HEK293 (cell line): ENCODE data around the gene TTBK1.

Experiments
- KLF16 ChIP-seq: fragments of 450-650 bp; formaldehyde crosslinking; IDR thresholded peaks from 2 replicates; pipeline ENCODE4 v1.5.1; 2017; ENCODE audit warnings: missing biosample characterization, missing genetic modification characterization
- MYNN ChIP-seq: fragments of 450-650 bp; formaldehyde crosslinking; IDR thresholded peaks from 2 replicates; pipeline ENCODE4 v1.5.1; 2016; ENCODE audit warnings: missing biosample characterization, missing genetic modification characterization, borderline replicate concordance
- PRDM1 ChIP-seq: fragments of 450-650 bp; formaldehyde crosslinking; IDR thresholded peaks from 2 replicates; pipeline ENCODE4; 2016; ENCODE audit warnings: missing biosample characterization, missing genetic modification characterization
- SETDB1 ChIP-seq: IDR thresholded peaks from one replicate; pipeline ENCODE4 v1.6.1; 2017; ENCODE audit warnings: mild to moderate bottlenecking, low read length, moderate library complexity, mixed read lengths; ENCODE audit not compliant: insufficient read length
- ZNF10 ChIP-seq: fragments of 450-650 bp; formaldehyde crosslinking; IDR thresholded peaks from 2 replicates; pipeline ENCODE4 v1.5.1; 2017; ENCODE audit warnings: missing biosample characterization, missing genetic modification characterization
- ZNF274 ChIP-seq, 2 experiments: fragments of 200-500 bp in 1 of 2; fragments of 450-650 bp in 1 of 2; sonication (Bioruptor generic) in 1 of 2; formaldehyde crosslinking in 1 of 2; IDR thresholded peaks; 2 replicates each; pipeline versions ENCODE4 v1.5.1 to v1.6.1; 2014 to 2016; ENCODE audit warnings: borderline replicate concordance in 1 of 2, inconsistent platforms in 1 of 2, low read length in 1 of 2, missing biosample characterization in 1 of 2, missing genetic modification characterization in 1 of 2
- ZNF677 ChIP-seq: fragments of 450-650 bp; IDR thresholded peaks from 2 replicates; pipeline ENCODE4 v1.5.0; 2018; ENCODE audit warnings: missing biosample characterization, mild to moderate bottlenecking, missing genetic modification characterization, moderate library complexity
- ZNF768 ChIP-seq: fragments of 450-650 bp; formaldehyde crosslinking; IDR thresholded peaks from 2 replicates; pipeline ENCODE4 v1.5.1; 2018; ENCODE audit warnings: missing biosample characterization, mild to moderate bottlenecking, missing genetic modification characterization
- TF ChIP-seq, protein P1 (sequence below): fragments of 450-650 bp; formaldehyde crosslinking; IDR thresholded peaks from 2 replicates; pipeline ENCODE4 v1.5.1; 2016; ENCODE audit warnings: missing biosample characterization, missing genetic modification characterization

DNA sequence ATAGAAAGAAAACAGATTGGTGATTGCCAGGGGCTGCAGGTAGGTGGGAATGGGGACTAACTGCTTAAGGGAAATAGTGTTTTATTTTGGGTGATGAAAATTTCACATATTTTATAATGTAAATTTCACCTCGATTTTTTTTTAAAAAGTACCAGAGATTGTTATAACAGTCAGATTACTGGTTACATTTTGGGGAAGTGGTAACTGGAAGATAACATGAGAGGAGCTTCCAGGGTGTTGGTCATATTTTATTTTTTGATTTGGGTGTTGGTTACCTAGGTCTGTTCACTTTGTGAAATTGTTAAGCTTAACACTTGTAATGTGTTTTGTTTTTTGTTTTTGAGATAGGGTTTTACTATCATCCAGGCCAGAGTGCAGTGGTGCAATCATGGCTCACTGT, 82.6 kb downstream of the TTBK1 start:
- TF ChIP-seq PRDM1 (tag by site-specific recombination) = no peak
- TF ChIP-seq, protein P1, sequence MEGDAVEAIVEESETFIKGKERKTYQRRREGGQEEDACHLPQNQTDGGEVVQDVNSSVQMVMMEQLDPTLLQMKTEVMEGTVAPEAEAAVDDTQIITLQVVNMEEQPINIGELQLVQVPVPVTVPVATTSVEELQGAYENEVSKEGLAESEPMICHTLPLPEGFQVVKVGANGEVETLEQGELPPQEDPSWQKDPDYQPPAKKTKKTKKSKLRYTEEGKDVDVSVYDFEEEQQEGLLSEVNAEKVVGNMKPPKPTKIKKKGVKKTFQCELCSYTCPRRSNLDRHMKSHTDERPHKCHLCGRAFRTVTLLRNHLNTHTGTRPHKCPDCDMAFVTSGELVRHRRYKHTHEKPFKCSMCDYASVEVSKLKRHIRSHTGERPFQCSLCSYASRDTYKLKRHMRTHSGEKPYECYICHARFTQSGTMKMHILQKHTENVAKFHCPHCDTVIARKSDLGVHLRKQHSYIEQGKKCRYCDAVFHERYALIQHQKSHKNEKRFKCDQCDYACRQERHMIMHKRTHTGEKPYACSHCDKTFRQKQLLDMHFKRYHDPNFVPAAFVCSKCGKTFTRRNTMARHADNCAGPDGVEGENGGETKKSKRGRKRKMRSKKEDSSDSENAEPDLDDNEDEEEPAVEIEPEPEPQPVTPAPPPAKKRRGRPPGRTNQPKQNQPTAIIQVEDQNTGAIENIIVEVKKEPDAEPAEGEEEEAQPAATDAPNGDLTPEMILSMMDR = no peak
- TF ChIP-seq MYNN (tag by site-specific recombination) = no peak
- TF ChIP-seq SETDB1 = no peak
- no peak for TF ChIP-seq ZNF677 (tag by site-specific recombination)
- no peak for TF ChIP-seq ZNF274 (IDR thresholded peaks at IDR 0.05; ENCODE audit: low read length)
- no peak for TF ChIP-seq ZNF274 (tag by site-specific recombination; IDR thresholded peaks at IDR 0.05; ENCODE audit: borderline replicate concordance)
- TF ChIP-seq ZNF10 = no peak
- no peak for TF ChIP-seq KLF16 (tag by site-specific recombination)
- TF ChIP-seq ZNF768 (tag by site-specific recombination) = no peak
